Epithelial cell of esophagus (primary cell): Measurements from ENCODE around the gene BCORL1.
A peak's percentile ranks its signal among the peaks of the same experiment; 100 is the strongest.

Source experiments
- DNase-seq: peaks from one replicate; pipeline ENCODE4 v3.0.0; 2010; ENCODE audit warnings: low read depth
- H3K4me3 ChIP-seq: 2 replicates; pipeline ENCODE4 v1.5.1; 2011; ENCODE audit warnings: mild to moderate bottlenecking, low read length, control low read depth
- TF ChIP-seq, protein P1 (sequence below): IDR thresholded peaks from 2 replicates; pipeline ENCODE4 v1.5.1; 2011; ENCODE audit warnings: low read depth, mild to moderate bottlenecking, low read length, control low read depth, inconsistent platforms; ENCODE audit not compliant: insufficient read depth; ENCODE audit errors: missing control alignments

The BCORL1 gene

DNA sequence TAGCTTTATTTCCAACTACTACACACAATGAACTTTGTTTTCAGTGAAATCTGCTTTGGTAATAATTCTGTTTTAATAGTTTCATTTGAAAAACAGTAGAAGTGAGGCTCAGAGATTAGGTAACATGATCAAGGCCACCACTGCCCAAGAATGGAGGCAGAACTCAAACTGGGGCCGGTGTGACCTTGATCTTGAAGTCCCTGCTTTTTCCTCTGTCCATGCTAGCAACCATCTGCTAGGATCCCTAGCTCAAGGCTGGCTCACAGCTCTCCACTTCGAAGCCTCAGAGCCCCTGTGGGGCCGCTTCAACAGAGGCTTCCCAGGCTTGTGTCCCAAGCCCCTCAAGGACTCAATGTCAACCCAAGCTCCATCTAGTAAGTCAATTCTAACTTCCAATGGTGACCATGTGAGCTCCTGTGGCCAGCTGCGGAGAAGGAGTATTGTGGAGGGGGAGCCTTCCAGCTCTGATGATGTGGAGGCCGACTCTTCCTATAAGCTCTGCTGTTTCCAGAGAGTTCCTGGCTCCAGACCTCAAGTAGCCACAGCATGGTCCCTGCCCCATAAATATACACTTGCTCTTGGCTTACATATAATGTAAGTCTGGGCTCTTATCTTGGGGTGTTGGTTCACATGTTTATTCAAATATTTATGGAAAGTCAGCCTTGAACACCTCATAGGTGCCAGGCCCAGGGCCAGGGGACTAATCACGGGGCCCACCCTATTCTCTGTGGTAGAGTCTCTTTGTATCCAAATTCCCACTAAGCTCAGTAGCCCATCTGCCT, 113.0 kb downstream of the BCORL1 start:
- no peak for DNase-seq
- no peak overlapping the region for H3K4me3 ChIP-seq
- TF ChIP-seq, protein P1, sequence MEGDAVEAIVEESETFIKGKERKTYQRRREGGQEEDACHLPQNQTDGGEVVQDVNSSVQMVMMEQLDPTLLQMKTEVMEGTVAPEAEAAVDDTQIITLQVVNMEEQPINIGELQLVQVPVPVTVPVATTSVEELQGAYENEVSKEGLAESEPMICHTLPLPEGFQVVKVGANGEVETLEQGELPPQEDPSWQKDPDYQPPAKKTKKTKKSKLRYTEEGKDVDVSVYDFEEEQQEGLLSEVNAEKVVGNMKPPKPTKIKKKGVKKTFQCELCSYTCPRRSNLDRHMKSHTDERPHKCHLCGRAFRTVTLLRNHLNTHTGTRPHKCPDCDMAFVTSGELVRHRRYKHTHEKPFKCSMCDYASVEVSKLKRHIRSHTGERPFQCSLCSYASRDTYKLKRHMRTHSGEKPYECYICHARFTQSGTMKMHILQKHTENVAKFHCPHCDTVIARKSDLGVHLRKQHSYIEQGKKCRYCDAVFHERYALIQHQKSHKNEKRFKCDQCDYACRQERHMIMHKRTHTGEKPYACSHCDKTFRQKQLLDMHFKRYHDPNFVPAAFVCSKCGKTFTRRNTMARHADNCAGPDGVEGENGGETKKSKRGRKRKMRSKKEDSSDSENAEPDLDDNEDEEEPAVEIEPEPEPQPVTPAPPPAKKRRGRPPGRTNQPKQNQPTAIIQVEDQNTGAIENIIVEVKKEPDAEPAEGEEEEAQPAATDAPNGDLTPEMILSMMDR, result no peak

DNA sequence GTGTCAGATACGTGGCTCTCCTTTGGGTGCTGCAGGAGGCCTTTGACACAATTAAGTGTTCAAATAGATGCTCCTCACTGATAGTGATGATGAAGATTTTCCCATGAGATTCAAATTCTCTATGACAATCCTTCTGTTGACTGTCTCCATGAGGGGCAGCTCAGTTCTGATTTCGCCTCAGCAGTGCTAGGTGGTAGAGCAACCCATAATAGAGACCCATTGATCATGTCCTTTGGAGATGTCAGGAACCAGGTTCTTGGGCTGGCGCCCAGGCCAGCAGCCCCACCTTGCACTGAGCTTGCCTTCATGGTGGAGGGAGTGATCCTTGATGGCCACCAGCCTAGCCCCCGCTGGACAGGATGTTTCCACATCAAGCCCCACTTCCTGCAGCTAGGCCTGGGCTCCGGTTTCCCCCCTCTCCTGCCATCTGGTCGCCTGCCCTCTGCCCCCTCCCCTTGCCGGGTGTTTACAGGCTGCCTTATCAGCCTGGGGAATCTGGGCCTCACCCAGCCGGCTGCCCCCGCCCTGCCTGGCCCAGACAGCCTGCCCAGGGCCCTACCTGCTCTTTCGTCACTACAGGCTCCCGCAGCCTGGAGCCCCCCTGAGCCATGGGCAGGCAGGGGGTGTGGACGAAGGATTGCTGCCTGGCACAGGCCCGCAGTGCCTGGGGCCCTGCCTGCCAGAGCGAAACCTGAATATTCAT, 115.2 kb downstream of the BCORL1 start:
- TF ChIP-seq, protein P1, result no peak
- H3K4me3 ChIP-seq, result no peak overlapping the region
- no peak for DNase-seq

DNA sequence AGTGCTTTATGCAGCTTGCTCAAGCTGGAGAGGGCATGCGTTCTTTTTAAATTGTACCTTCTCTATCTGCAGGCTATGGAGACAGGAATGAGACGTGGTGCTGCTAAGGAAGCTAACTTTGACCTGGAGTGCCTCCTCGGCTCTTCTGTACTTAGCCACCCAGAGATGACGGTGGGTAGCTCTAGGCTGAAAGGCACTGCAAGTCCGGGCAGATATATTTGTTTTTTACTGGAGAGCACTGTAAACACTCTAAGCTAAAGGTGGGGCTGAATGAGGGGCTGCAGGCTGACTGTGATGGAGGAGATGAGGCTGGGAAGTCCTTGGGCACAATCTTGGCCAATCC, 115.7 kb downstream of the BCORL1 start:
- H3K4me3 ChIP-seq, result no peak overlapping the region
- peak; percentile 45 for DNase-seq
- TF ChIP-seq, protein P1, result no peak

DNA sequence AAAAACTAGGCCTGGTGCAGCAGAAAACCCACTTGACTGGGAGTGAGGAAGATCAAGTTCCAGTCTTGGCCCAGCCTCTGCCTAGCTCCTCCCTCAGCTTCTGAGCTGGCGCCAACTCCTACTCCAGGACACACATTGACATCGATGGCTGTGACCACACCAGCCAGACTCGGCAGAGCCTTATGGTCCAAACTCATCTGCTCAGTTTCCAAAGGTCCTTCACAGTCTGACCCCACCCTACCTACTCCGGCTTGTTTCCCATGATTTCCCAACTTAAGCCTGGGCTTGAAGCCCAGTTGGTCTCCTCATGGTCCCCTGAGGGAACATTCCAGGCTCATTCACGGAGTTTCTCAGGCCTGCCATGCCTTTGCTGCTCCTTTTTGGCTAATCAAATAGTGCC, 117.7 kb downstream of the BCORL1 start:
- H3K4me3 ChIP-seq, result no peak overlapping the region
- TF ChIP-seq, protein P1, result no peak
- DNase-seq, result no peak

DNA sequence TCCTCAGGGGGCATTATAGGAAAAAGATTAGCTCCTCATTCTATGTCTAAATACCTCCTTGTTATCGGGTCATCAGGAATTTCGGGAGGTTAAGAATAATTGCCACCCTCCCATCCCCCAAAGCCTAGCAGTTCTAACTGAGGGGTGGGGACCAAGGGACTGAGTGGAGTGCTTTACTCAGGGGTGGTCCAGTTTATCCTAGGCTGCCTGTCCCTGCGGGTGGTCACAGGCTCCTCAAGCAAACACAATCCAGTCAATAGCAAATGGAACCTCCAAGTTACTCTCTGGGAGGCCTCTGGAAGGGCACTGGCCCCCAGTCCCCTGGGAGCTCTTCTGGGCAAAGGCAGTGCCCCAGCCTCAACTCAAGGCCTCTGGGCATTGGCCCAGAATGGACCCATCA, 121.2 kb downstream of the BCORL1 start:
- TF ChIP-seq, protein P1, result no peak
- no peak for DNase-seq

DNA sequence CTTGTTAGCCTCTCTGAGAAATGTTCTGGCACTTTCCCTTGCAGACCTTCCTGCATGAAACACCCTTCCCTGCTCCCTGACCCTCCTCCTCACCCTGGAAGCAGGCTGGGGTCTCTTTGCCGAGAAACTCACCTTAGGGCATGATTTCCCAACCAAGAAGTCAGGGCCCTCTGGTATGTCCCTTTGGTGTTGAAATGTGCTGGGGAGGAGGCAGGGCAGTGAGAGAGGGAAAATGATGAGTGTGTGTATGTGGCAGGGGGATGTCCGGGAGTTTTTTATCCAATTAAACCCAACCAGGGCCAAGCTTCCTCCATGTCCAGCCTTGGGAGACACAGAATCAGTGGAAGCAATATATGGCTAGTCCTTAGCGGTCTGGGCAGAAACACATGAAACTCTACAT, 122.8 kb downstream of the BCORL1 start:
- H3K4me3 ChIP-seq, result no peak overlapping the region
- TF ChIP-seq, protein P1, result no peak
- DNase-seq, result no peak

More for the DNA sequence above, 121.2 kb downstream of the BCORL1 start:
- no peak overlapping the region for H3K4me3 ChIP-seq

DNA sequence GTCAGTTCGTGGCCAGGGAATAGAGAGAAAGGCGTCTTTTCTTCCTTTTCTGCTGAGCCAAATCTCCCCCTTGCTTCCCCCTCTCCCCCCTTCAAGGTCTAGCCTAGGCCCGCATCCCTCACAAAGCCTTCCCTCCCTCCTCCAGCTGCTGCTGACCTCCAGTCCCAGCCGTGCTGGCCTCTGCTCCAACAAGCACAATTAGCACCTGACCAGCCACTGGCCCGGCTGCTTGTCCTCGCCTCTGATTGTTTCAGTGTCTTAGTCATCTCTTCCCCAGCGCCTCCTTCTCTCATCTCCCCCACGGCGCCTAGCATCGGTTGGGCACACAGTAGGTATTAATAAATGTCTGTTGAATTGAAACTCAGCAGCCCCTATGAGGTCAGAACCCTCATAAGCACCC, 123.6 kb downstream of the BCORL1 start:
- H3K4me3 ChIP-seq, result no peak overlapping the region
- TF ChIP-seq, protein P1, result no peak
- no peak for DNase-seq
